Measurements from ENCODE around the gene TBX1. TPM values are rescaled to one million over a fixed set of nuclear protein-coding genes. Genes with fewer than 3 reads are reported as not detected.

TBX1 gene
- total RNA-seq, 5 donors from 2014 or later (not counting 1 experiment from before 2014, with no cell fraction given) = 0.20 TPM; not detected in 4

- Mint-ChIP-seq H3K4me3 (peak overlapping the region; percentile 59 to 78 (median 72)), H3K27ac (no peak overlapping the region), H3K4me1 (peaks cover 9 to 22% (median 10%) of the 10 kb centered on the region in 3 donors), H3K27me3 (peaks cover 15 to 59% of the 10 kb centered on the region in 2 donors), H3K36me3 (no peaks in the 10 kb centered on the region), H3K9me3 (no peaks in the 10 kb centered on the region)
- WGBS (ENCODE audit: insufficient coverage) = 82% methylated on average over 9 of the region's 12 CpGs
- DNase-seq (no peak), ATAC-seq (replicated peaks in 1 of 4) (no peak)
- H3K4me1 ChIP-seq (ENCODE audit: control insufficient read depth in 1 of 2, extremely low read depth in 1 of 2, insufficient read depth in 2 of 2, low read length in 2 of 2) = peaks cover 4 to 38% of the 10 kb centered on the region in 2 experiments
- no peak overlapping the region for H3K27ac ChIP-seq (ENCODE audit: low read length)
- H3K4me3 ChIP-seq (ENCODE audit: control insufficient read depth in 1 of 2, extremely low read depth in 1 of 2, low read length in 1 of 2) = no peak overlapping the region
- ChIA-PET POLR2A (no interaction called here), CTCF (interaction anchor here in 1 of 2 donors (0.5 kb wide), 1 partner anchor 816 kb away, joined by 9 read pairs; no protein-coding TSS in a partner anchor)
- peaks cover 0 to 87% of the 10 kb centered on the region in 2 experiments for H3K27me3 ChIP-seq (replicated peaks in 1 of 2; ENCODE audit: control insufficient read depth in 2 of 2, extremely low read depth in 1 of 2, insufficient read depth in 2 of 2, low read length in 1 of 2)
- no peaks in the 10 kb centered on the region for H3K36me3 ChIP-seq (ENCODE audit: control insufficient read depth in 2 of 2, extremely low read depth in 1 of 2, insufficient read depth in 1 of 2, low read length in 1 of 2)
- no peaks in the 10 kb centered on the region for H3K9me3 ChIP-seq
Measured at GRCh38 chr22:19719488-19720021, 41.0 kb upstream of the TBX1 start.

GRCh38 chr22:19720150-19720827 lies 40.3 kb upstream of the TBX1 start:
- ATAC-seq (replicated peaks in 1 of 4) = no peak
- no peak overlapping the region for H3K4me3 ChIP-seq (ENCODE audit: control insufficient read depth in 1 of 2, extremely low read depth in 1 of 2, low read length in 1 of 2)
- H3K27ac ChIP-seq (ENCODE audit: low read length) = no peak overlapping the region
- DNase-seq = no peak
- no peaks in the 10 kb centered on the region for H3K9me3 ChIP-seq
- Mint-ChIP-seq H3K4me1 (peaks cover 12 to 26% (median 16%) of the 10 kb centered on the region in 3 donors), H3K9me3 (no peaks in the 10 kb centered on the region), H3K27me3 (peaks cover 22 to 64% of the 10 kb centered on the region in 2 donors), H3K4me3 (peak overlapping the region in 2 of 3 donors; percentile 37 to 78), H3K36me3 (no peaks in the 10 kb centered on the region), H3K27ac (no peak overlapping the region)
- ChIA-PET CTCF (no interaction called here), POLR2A (no interaction called here)
- no peaks in the 10 kb centered on the region for H3K36me3 ChIP-seq (ENCODE audit: control insufficient read depth in 2 of 2, extremely low read depth in 1 of 2, insufficient read depth in 1 of 2, low read length in 1 of 2)
- WGBS (ENCODE audit: insufficient coverage) = 94% methylated on average over 24 of the region's 26 CpGs
- H3K27me3 ChIP-seq (replicated peaks in 1 of 2; ENCODE audit: control insufficient read depth in 2 of 2, extremely low read depth in 1 of 2, insufficient read depth in 2 of 2, low read length in 1 of 2) = peaks cover 0 to 87% of the 10 kb centered on the region in 2 experiments
- peaks cover 4 to 32% of the 10 kb centered on the region in 2 experiments for H3K4me1 ChIP-seq (ENCODE audit: control insufficient read depth in 1 of 2, extremely low read depth in 1 of 2, insufficient read depth in 2 of 2, low read length in 2 of 2)

- peaks cover 24 to 64% of the 10 kb centered on the region in 2 donors for H3K27me3 Mint-ChIP-seq
- peak overlapping the region in 1 of 3 donors; percentile 1 for H3K4me3 Mint-ChIP-seq
- H3K27me3 ChIP-seq (replicated peaks in 1 of 2; ENCODE audit: control insufficient read depth in 2 of 2, extremely low read depth in 1 of 2, insufficient read depth in 2 of 2, low read length in 1 of 2) = peaks cover 0 to 83% of the 10 kb centered on the region in 2 experiments
- peaks cover 12 to 26% (median 17%) of the 10 kb centered on the region in 3 donors for H3K4me1 Mint-ChIP-seq
- 90% methylated on average over 2 of the region's 2 CpGs for WGBS (ENCODE audit: insufficient coverage)
- ATAC-seq (replicated peaks in 1 of 4) = no peak
- no peak overlapping the region for H3K4me3 ChIP-seq (ENCODE audit: control insufficient read depth in 1 of 2, extremely low read depth in 1 of 2, low read length in 1 of 2)
- H3K9me3 ChIP-seq = no peaks in the 10 kb centered on the region
- peaks cover 4 to 32% of the 10 kb centered on the region in 2 experiments for H3K4me1 ChIP-seq (ENCODE audit: control insufficient read depth in 1 of 2, extremely low read depth in 1 of 2, insufficient read depth in 2 of 2, low read length in 2 of 2)
- H3K36me3 Mint-ChIP-seq = no peaks in the 10 kb centered on the region
- DNase-seq = no peak
- no peak overlapping the region for H3K27ac Mint-ChIP-seq
- no peaks in the 10 kb centered on the region for H3K36me3 ChIP-seq (ENCODE audit: control insufficient read depth in 2 of 2, extremely low read depth in 1 of 2, insufficient read depth in 1 of 2, low read length in 1 of 2)
- ChIA-PET CTCF (no interaction called here), POLR2A (no interaction called here)
- H3K27ac ChIP-seq (ENCODE audit: low read length) = no peak overlapping the region
- no peaks in the 10 kb centered on the region for H3K9me3 Mint-ChIP-seq
Measured at GRCh38 chr22:19720999-19721329, 39.6 kb upstream of the TBX1 start.

- peak overlapping the region in 2 of 3 donors; percentile 1 to 24 for H3K4me3 Mint-ChIP-seq
- no peak for DNase-seq
- H3K9me3 ChIP-seq = no peaks in the 10 kb centered on the region
- no peak overlapping the region for H3K27ac ChIP-seq (ENCODE audit: low read length)
- H3K27me3 ChIP-seq (replicated peaks in 1 of 2; ENCODE audit: control insufficient read depth in 2 of 2, extremely low read depth in 1 of 2, insufficient read depth in 2 of 2, low read length in 1 of 2) = peaks cover 0 to 77% of the 10 kb centered on the region in 2 experiments
- CTCF ChIA-PET = interaction anchor here in 1 of 2 donors (0.6 kb wide), 1 partner anchor 577 kb away, joined by 3 read pairs; no protein-coding TSS in a partner anchor
- ATAC-seq (replicated peaks in 1 of 4) = no peak
- H3K4me1 Mint-ChIP-seq = peaks cover 12 to 26% (median 17%) of the 10 kb centered on the region in 3 donors
- POLR2A ChIA-PET = no interaction called here
- no peaks in the 10 kb centered on the region for H3K36me3 Mint-ChIP-seq
- no peaks in the 10 kb centered on the region for H3K36me3 ChIP-seq (ENCODE audit: control insufficient read depth in 2 of 2, extremely low read depth in 1 of 2, insufficient read depth in 1 of 2, low read length in 1 of 2)
- H3K4me3 ChIP-seq (ENCODE audit: control insufficient read depth in 1 of 2, extremely low read depth in 1 of 2, low read length in 1 of 2) = no peak overlapping the region
- H3K27ac Mint-ChIP-seq = no peak overlapping the region
- WGBS (ENCODE audit: insufficient coverage) = 95% methylated on average over 19 of the region's 44 CpGs
- H3K9me3 Mint-ChIP-seq = no peaks in the 10 kb centered on the region
- peaks cover 4 to 32% of the 10 kb centered on the region in 2 experiments for H3K4me1 ChIP-seq (ENCODE audit: control insufficient read depth in 1 of 2, extremely low read depth in 1 of 2, insufficient read depth in 2 of 2, low read length in 2 of 2)
- H3K27me3 Mint-ChIP-seq = peaks cover 24 to 58% of the 10 kb centered on the region in 2 donors
Measured at GRCh38 chr22:19721330-19722177, 39.0 kb upstream of the TBX1 start.

GRCh38 chr22:19722178-19722981 lies 38.2 kb upstream of the TBX1 start:
- Histone ChIP-seq H3K4me1 (ENCODE audit: control insufficient read depth in 1 of 2, extremely low read depth in 1 of 2, insufficient read depth in 2 of 2, low read length in 2 of 2) (peaks cover 4 to 29% of the 10 kb centered on the region in 2 experiments), H3K9me3 (no peaks in the 10 kb centered on the region), H3K27me3 (replicated peaks in 1 of 2; ENCODE audit: control insufficient read depth in 2 of 2, extremely low read depth in 1 of 2, insufficient read depth in 2 of 2, low read length in 1 of 2) (peaks cover 0 to 68% of the 10 kb centered on the region in 2 experiments), H3K36me3 (ENCODE audit: control insufficient read depth in 2 of 2, extremely low read depth in 1 of 2, insufficient read depth in 1 of 2, low read length in 1 of 2) (no peaks in the 10 kb centered on the region), H3K4me3 (ENCODE audit: control insufficient read depth in 1 of 2, extremely low read depth in 1 of 2, low read length in 1 of 2) (no peak overlapping the region), H3K27ac (ENCODE audit: low read length) (no peak overlapping the region)
- DNase-seq = no peak
- POLR2A ChIA-PET = no interaction called here
- 84% methylated on average over 46 of the region's 60 CpGs for WGBS (ENCODE audit: insufficient coverage)
- Mint-ChIP-seq H3K27ac (no peak overlapping the region), H3K4me1 (peaks cover 12 to 26% (median 17%) of the 10 kb centered on the region in 3 donors), H3K9me3 (no peaks in the 10 kb centered on the region), H3K27me3 (peaks cover 24 to 55% of the 10 kb centered on the region in 2 donors), H3K4me3 (peak overlapping the region in 1 of 3 donors; percentile 66), H3K36me3 (no peaks in the 10 kb centered on the region)
- CTCF ChIA-PET = interaction anchor here in 1 of 2 donors (0.5 to 0.6 kb wide), 3 partner anchors 21 to 578 kb away, joined by 3 read pairs; no protein-coding TSS in a partner anchor
- ATAC-seq (replicated peaks in 1 of 4) = no peak

- H3K27me3 ChIP-seq (replicated peaks in 1 of 2; ENCODE audit: control insufficient read depth in 2 of 2, extremely low read depth in 1 of 2, insufficient read depth in 2 of 2, low read length in 1 of 2) = peaks cover 0 to 67% of the 10 kb centered on the region in 2 experiments
- H3K27me3 Mint-ChIP-seq = peaks cover 24 to 55% of the 10 kb centered on the region in 2 donors
- no peak overlapping the region for H3K27ac Mint-ChIP-seq
Measured at GRCh38 chr22:19722982-19723231, 37.7 kb upstream of the TBX1 start.

More at GRCh38 chr22:19722982-19723231, 37.7 kb upstream of the TBX1 start:
- Histone ChIP-seq H3K4me3 (ENCODE audit: control insufficient read depth in 1 of 2, extremely low read depth in 1 of 2, low read length in 1 of 2) (peak overlapping the region in 1 of 2 donors; percentile 28), H3K4me1 (ENCODE audit: control insufficient read depth in 1 of 2, extremely low read depth in 1 of 2, insufficient read depth in 2 of 2, low read length in 2 of 2) (peaks cover 4 to 25% of the 10 kb centered on the region in 2 experiments), H3K9me3 (no peaks in the 10 kb centered on the region), H3K27ac (ENCODE audit: low read length) (no peak overlapping the region), H3K36me3 (ENCODE audit: control insufficient read depth in 2 of 2, extremely low read depth in 1 of 2, insufficient read depth in 1 of 2, low read length in 1 of 2) (no peaks in the 10 kb centered on the region)
- ChIA-PET CTCF (no interaction called here), POLR2A (no interaction called here)
- H3K9me3 Mint-ChIP-seq = no peaks in the 10 kb centered on the region
- 43% methylated on average over 15 of the region's 15 CpGs for WGBS (ENCODE audit: insufficient coverage)
- H3K4me3 Mint-ChIP-seq = peak overlapping the region in 1 of 3 donors; percentile 66
- DNase-seq = no peak
- peaks cover 8 to 23% (median 17%) of the 10 kb centered on the region in 3 donors for H3K4me1 Mint-ChIP-seq
- H3K36me3 Mint-ChIP-seq = no peaks in the 10 kb centered on the region
- ATAC-seq (replicated peaks in 1 of 4) = no peak
